ENCODE results near the gene ICE1.
A peak's percentile ranks its signal among the peaks of the same experiment; 100 is the strongest.
"Not testable (repeated sequence)": the region's sequence is repeated elsewhere in the genome, so short reads cannot be mapped to it uniquely, and the experiment has no call there.

Gene ICE1

GRCh38 chr5:5492087-5492933 lies 69.8 kb downstream of the ICE1 start:
- DNase-seq (ENCODE audit: low read depth in 2 of 2), result no peak

- DNase-seq (ENCODE audit: low read depth in 2 of 2), result not testable (repeated sequence)
Measured at GRCh38 chr5:5492934-5493271, 70.4 kb downstream of the ICE1 start.

- peak; percentile 76 to 79 for DNase-seq (ENCODE audit: low read depth in 2 of 2)
Measured at GRCh38 chr5:5494489-5495402, 72.3 kb downstream of the ICE1 start.

- no peak for DNase-seq (ENCODE audit: low read depth in 2 of 2)
Measured at GRCh38 chr5:5497152-5497788, 74.8 kb downstream of the ICE1 start.

GRCh38 chr5:5499442-5499841 lies 77.0 kb downstream of the ICE1 start:
- DNase-seq (ENCODE audit: low read depth in 2 of 2), result no peak

GRCh38 chr5:5504325-5504724 lies 81.8 kb downstream of the ICE1 start:
- no peak for DNase-seq (ENCODE audit: low read depth in 2 of 2)

GRCh38 chr5:5505815-5506214 lies 83.3 kb downstream of the ICE1 start:
- DNase-seq (ENCODE audit: low read depth in 2 of 2), result no peak

- DNase-seq (ENCODE audit: low read depth in 2 of 2), result no peak
Measured at GRCh38 chr5:5508391-5508790, 85.9 kb downstream of the ICE1 start.

GRCh38 chr5:5511904-5512416 lies 89.5 kb downstream of the ICE1 start:
- no peak for DNase-seq (ENCODE audit: low read depth in 2 of 2)

GRCh38 chr5:5512543-5512942 lies 90.1 kb downstream of the ICE1 start:
- DNase-seq (ENCODE audit: low read depth in 2 of 2), result no peak

GRCh38 chr5:5520622-5521021 lies 98.1 kb downstream of the ICE1 start:
- DNase-seq (ENCODE audit: low read depth in 2 of 2), result not testable (repeated sequence)

GRCh38 chr5:5521029-5521428 lies 98.6 kb downstream of the ICE1 start:
- DNase-seq (ENCODE audit: low read depth in 2 of 2), result no peak

GRCh38 chr5:5521478-5521877 lies 99.0 kb downstream of the ICE1 start:
- DNase-seq (ENCODE audit: low read depth in 2 of 2), result no peak

GRCh38 chr5:5522336-5522735 lies 99.9 kb downstream of the ICE1 start:
- no peak for DNase-seq (ENCODE audit: low read depth in 2 of 2)

GRCh38 chr5:5523066-5523505 lies 100.6 kb downstream of the ICE1 start:
- DNase-seq (ENCODE audit: low read depth in 2 of 2), result peak in 1 of 2 donors; percentile 1

- DNase-seq (ENCODE audit: low read depth in 2 of 2), result no peak
Measured at GRCh38 chr5:5524327-5524726, 101.8 kb downstream of the ICE1 start.

GRCh38 chr5:5531371-5531770 lies 108.9 kb downstream of the ICE1 start:
- no peak for DNase-seq (ENCODE audit: low read depth in 2 of 2)

- DNase-seq (ENCODE audit: low read depth in 2 of 2), result no peak
Measured at GRCh38 chr5:5532306-5533076, 110.0 kb downstream of the ICE1 start.

GRCh38 chr5:5533927-5534326 lies 111.5 kb downstream of the ICE1 start:
- no peak for DNase-seq (ENCODE audit: low read depth in 2 of 2)

- DNase-seq (ENCODE audit: low read depth in 2 of 2), result no peak
Measured at GRCh38 chr5:5534333-5534732, 111.9 kb downstream of the ICE1 start.

GRCh38 chr5:5536871-5537270 lies 114.4 kb downstream of the ICE1 start:
- no peak for DNase-seq (ENCODE audit: low read depth in 2 of 2)

Data from stimulated activated CD8-positive, alpha-beta memory T cell treated with anti-CD3 and anti-CD28 coated beads, Interleukin-7, amount 100 ng/mL, for 4 hours (primary cell).